Uterus (tissue), 2 donors: Measurements from ENCODE around the gene C19orf73.

Source experiments
- POLR2A ChIP-seq, 2 donors: fragments of 450-650 bp; IDR thresholded peaks; one replicate each; pipeline ENCODE4 v1.6.1; 2016; ENCODE audit warnings: antibody characterized with exemption in 2 of 2, mild to moderate bottlenecking in 1 of 2, moderate library complexity in 1 of 2
- TF ChIP-seq, protein P1 (sequence below), 4 experiments: fragments of 200-600 bp in 2 of 4; fragments of 450-650 bp in 2 of 4; sonication (generic) in 2 of 4; IDR thresholded peaks; one replicate each; pipeline ENCODE4 v1.5.1; 2016 to 2019; ENCODE audit warnings: antibody characterized with exemption in 4 of 4, mild to moderate bottlenecking in 2 of 4, moderate library complexity in 1 of 4

DNA sequence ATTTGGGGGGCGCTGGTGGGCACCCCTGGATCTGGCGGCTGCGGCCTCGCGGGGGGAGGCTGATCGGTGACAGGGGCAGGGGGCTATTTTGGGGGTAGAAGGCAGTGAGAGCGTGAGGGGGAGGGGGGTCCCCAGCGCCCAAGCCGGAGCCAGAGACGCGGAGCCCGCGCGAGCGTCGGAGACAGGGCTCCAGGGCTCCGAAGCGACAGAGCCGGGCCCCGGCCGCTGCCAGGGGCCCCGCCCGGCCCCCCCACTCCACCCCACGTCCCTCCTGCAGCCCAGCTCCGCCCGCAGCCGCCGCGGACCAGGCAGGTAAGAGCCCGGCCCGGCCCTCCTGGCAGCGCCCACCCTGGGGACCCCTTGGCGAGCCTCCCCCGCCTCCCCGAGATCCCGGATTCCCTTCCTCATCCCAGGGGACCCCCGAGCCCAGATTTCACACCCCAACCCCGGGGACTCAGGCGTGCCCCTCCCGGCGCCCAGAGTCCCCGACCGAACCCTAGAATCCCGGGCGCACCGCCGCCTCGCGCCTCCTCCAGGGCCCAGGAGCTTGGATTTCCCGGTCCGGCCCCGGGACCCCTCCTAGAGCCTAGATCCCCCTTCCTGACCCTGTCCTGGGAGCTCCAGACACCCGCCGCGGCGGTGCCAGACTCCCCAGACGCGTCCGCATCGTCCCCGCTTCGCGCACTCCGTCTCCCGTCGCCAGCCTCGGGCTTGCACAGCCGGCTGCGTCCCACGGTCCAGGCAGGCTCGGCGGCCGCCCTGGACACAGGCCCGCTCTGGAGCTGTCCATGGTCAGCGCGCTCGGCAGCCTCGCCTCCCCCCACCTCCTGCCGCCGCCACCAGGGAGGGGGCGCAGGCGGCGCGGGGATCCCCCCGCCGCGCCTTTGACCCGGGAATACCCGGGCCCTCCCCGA, 725 bp upstream of the C19orf73 start, which contains the start of gene PPFIA3:
- TF ChIP-seq, protein P1, sequence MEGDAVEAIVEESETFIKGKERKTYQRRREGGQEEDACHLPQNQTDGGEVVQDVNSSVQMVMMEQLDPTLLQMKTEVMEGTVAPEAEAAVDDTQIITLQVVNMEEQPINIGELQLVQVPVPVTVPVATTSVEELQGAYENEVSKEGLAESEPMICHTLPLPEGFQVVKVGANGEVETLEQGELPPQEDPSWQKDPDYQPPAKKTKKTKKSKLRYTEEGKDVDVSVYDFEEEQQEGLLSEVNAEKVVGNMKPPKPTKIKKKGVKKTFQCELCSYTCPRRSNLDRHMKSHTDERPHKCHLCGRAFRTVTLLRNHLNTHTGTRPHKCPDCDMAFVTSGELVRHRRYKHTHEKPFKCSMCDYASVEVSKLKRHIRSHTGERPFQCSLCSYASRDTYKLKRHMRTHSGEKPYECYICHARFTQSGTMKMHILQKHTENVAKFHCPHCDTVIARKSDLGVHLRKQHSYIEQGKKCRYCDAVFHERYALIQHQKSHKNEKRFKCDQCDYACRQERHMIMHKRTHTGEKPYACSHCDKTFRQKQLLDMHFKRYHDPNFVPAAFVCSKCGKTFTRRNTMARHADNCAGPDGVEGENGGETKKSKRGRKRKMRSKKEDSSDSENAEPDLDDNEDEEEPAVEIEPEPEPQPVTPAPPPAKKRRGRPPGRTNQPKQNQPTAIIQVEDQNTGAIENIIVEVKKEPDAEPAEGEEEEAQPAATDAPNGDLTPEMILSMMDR (IDR thresholded peaks at IDR 0.05), result no peak
- no peak for TF ChIP-seq POLR2A (IDR thresholded peaks at IDR 0.05)
